GM23338 (cell line): ENCODE results near the gene CDC14A. TPM values are rescaled to one million over a fixed set of nuclear protein-coding genes. Genes with fewer than 3 reads are reported as not detected.

Experiments used
- ATAC-seq: fragments of 200-7000 bp; cut with Tn5 transposase; 3 replicates; pipeline ENCODE4 v1.9.1; 2020
- DNase-seq: peaks from one replicate; pipeline ENCODE4 v3.0.0-alpha.2; 2015; ENCODE audit warnings: low spot score
- H2AFZ ChIP-seq: fragments of 200-600 bp; sonication (generic); 2 replicates; pipeline ENCODE4 v1.8.0; 2016; ENCODE audit warnings: antibody characterized with exemption, mild to moderate bottlenecking, moderate library complexity
- H3F3A ChIP-seq: fragments of 200-600 bp; sonication (generic); replicated peaks from 2 replicates; pipeline ENCODE4 v1.8.0; 2017; ENCODE audit warnings: antibody characterized with exemption, mixed run types, low read depth
- H3K27ac ChIP-seq: fragments of 200-600 bp; sonication (generic); 2 replicates; pipeline ENCODE4 v1.6.1; 2016; ENCODE audit warnings: low read depth
- H3K27me3 ChIP-seq: fragments of 200-600 bp; sonication (generic); 2 replicates; pipeline ENCODE4 v1.8.0; 2016; ENCODE audit warnings: mild to moderate bottlenecking, mixed run types, moderate library complexity; ENCODE audit not compliant: insufficient read depth
- H3K36me3 ChIP-seq: fragments of 200-600 bp; sonication (generic); 2 replicates; pipeline ENCODE4 v1.8.0; 2016; ENCODE audit warnings: mild to moderate bottlenecking; ENCODE audit not compliant: insufficient read depth
- H3K4me1 ChIP-seq: fragments of 200-600 bp; sonication (generic); 2 replicates; pipeline ENCODE4 v1.8.0; 2016; ENCODE audit warnings: mild to moderate bottlenecking, moderate library complexity; ENCODE audit not compliant: insufficient read depth
- H3K4me2 ChIP-seq: fragments of 200-600 bp; sonication (generic); 2 replicates; pipeline ENCODE4 v1.7.1; 2017; ENCODE audit warnings: mixed run types
- H3K4me3 ChIP-seq: fragments of 200-600 bp; sonication (generic); 2 replicates; pipeline ENCODE4 v1.6.1; 2016; ENCODE audit warnings: mixed run types
- H3K79me2 ChIP-seq: fragments of 200-600 bp; sonication (generic); replicated peaks from 2 replicates; pipeline ENCODE4 v1.8.0; 2017; ENCODE audit warnings: mild to moderate bottlenecking; ENCODE audit not compliant: insufficient read depth
- H3K9me2 ChIP-seq: fragments of 200-600 bp; sonication (generic); 2 replicates; pipeline ENCODE4 v1.8.0; 2017; ENCODE audit not compliant: insufficient read depth
- H4K20me1 ChIP-seq: fragments of 200-600 bp; sonication (generic); replicated peaks from 2 replicates; pipeline ENCODE4 v1.8.0; 2017; ENCODE audit warnings: mild to moderate bottlenecking; ENCODE audit not compliant: insufficient read depth
- H3K27ac Mint-ChIP-seq: 2 replicates; pipeline ENCODE4 v1.8.0; 2020; ENCODE audit warnings: inconsistent platforms, mild to moderate bottlenecking, moderate library complexity, mixed read lengths
- H3K27me3 Mint-ChIP-seq: 3 replicates; pipeline ENCODE4 v1.8.0; 2022; ENCODE audit warnings: low read depth, mild to moderate bottlenecking, moderate library complexity, mixed read lengths, inconsistent platforms; ENCODE audit not compliant: insufficient read depth, poor library complexity
- H3K36me3 Mint-ChIP-seq: 3 replicates; pipeline ENCODE4 v1.8.0; 2021; ENCODE audit warnings: low read depth, mild to moderate bottlenecking, inconsistent platforms, moderate library complexity, mixed read lengths
- H3K4me1 Mint-ChIP-seq: 3 replicates; pipeline ENCODE4 v1.8.0; 2020; ENCODE audit warnings: mild to moderate bottlenecking, inconsistent platforms, mixed read lengths
- H3K4me3 Mint-ChIP-seq: 3 replicates; pipeline ENCODE4 v1.8.0; 2021; ENCODE audit warnings: moderate library complexity, mild to moderate bottlenecking, inconsistent platforms, mixed read lengths
- H3K9me3 Mint-ChIP-seq: 3 replicates; pipeline ENCODE4 v1.8.0; 2020; ENCODE audit warnings: moderate library complexity, mild to moderate bottlenecking, inconsistent platforms, mixed read lengths
- CREB1 ChIP-seq: fragments of 250-450 bp; sonication (Bioruptor Pico); IDR thresholded peaks from 2 replicates; pipeline ENCODE4 v1.5.0; 2020; ENCODE audit warnings: low read depth, mild to moderate bottlenecking, moderate library complexity
- EZH2 ChIP-seq: fragments of 200-600 bp; sonication (generic); IDR thresholded peaks from one replicate; pipeline ENCODE4 v1.8.0; 2017; ENCODE audit warnings: antibody characterized with exemption, mild to moderate bottlenecking, low read depth; ENCODE audit not compliant: unreplicated experiment
- JUNB ChIP-seq: IDR thresholded peaks from one replicate; pipeline ENCODE4 v1.6.1; 2016; ENCODE audit warnings: antibody characterized with exemption; ENCODE audit not compliant: unreplicated experiment
- NANOG ChIP-seq: IDR thresholded peaks from 2 replicates; pipeline ENCODE4 v1.6.1; 2016; ENCODE audit warnings: antibody characterized with exemption, borderline replicate concordance
- POLR2AphosphoS5 ChIP-seq: IDR thresholded peaks from 2 replicates; pipeline ENCODE4 v1.6.1; 2016; ENCODE audit warnings: antibody characterized with exemption, low read depth
- polyA plus RNA-seq: library from polyadenylated mRNA; unstranded; fragments of >200 nt; fragmentation: Nextera tagmentation; extraction: Ambion mirVana; gene quantifications from 2 replicates; pipeline ENCODE4 v1.2.1, GENCODE V29; 2016
- total RNA-seq: library from RNA; depleted of rRNA; stranded (reverse); fragments of >200 nt; shearing (Covaris generic); gene quantifications from 2 replicates; pipeline ENCODE4 v1.2.3, GENCODE V29; 2014
- TF ChIP-seq, protein P1 (sequence below): fragments of 250-450 bp; sonication (Bioruptor Pico); IDR thresholded peaks from 2 replicates; pipeline ENCODE4 v1.5.0; 2020; ENCODE audit warnings: mild to moderate bottlenecking, moderate library complexity
- TF ChIP-seq, protein P2 (sequence below): IDR thresholded peaks from 2 replicates; pipeline ENCODE4 v1.6.1; 2016; ENCODE audit warnings: antibody characterized with exemption
- TF ChIP-seq, protein P3 (sequence below), 2 experiments: fragments of 200-600 bp in 1 of 2; sonication (generic) in 1 of 2; conservative IDR thresholded peaks; 2 replicates each; pipeline versions ENCODE4 v1.5.1 to v1.6.1; 2016 to 2017; ENCODE audit warnings: antibody characterized with exemption in 2 of 2, low read depth in 2 of 2, mild to moderate bottlenecking in 2 of 2, moderate library complexity in 1 of 2

Gene CDC14A
- total and polyA plus RNA-seq, 2 experiments from 2014 or later, result 11.1 to 20.8 TPM

DNA sequence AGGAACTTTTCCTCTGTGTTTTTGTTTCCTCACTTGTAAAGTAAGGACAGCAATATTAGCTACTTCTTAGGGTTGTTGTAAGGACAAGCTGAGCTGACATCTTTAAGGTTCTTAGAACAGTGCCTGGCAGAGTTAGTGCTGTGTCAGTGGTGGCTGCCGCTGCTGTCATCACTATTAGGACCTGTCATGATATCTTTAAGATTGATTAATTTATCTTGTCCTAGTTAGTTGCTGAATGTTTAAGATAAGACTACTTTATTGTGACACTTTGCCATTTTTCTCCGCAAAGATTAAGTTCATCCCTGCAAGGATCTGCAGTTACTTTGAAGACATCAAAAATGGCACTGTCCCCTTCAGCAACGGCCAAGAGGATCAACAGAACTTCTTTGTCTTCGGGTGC lies 145.5 kb downstream of the CDC14A start (continued):
- TF ChIP-seq, protein P1, sequence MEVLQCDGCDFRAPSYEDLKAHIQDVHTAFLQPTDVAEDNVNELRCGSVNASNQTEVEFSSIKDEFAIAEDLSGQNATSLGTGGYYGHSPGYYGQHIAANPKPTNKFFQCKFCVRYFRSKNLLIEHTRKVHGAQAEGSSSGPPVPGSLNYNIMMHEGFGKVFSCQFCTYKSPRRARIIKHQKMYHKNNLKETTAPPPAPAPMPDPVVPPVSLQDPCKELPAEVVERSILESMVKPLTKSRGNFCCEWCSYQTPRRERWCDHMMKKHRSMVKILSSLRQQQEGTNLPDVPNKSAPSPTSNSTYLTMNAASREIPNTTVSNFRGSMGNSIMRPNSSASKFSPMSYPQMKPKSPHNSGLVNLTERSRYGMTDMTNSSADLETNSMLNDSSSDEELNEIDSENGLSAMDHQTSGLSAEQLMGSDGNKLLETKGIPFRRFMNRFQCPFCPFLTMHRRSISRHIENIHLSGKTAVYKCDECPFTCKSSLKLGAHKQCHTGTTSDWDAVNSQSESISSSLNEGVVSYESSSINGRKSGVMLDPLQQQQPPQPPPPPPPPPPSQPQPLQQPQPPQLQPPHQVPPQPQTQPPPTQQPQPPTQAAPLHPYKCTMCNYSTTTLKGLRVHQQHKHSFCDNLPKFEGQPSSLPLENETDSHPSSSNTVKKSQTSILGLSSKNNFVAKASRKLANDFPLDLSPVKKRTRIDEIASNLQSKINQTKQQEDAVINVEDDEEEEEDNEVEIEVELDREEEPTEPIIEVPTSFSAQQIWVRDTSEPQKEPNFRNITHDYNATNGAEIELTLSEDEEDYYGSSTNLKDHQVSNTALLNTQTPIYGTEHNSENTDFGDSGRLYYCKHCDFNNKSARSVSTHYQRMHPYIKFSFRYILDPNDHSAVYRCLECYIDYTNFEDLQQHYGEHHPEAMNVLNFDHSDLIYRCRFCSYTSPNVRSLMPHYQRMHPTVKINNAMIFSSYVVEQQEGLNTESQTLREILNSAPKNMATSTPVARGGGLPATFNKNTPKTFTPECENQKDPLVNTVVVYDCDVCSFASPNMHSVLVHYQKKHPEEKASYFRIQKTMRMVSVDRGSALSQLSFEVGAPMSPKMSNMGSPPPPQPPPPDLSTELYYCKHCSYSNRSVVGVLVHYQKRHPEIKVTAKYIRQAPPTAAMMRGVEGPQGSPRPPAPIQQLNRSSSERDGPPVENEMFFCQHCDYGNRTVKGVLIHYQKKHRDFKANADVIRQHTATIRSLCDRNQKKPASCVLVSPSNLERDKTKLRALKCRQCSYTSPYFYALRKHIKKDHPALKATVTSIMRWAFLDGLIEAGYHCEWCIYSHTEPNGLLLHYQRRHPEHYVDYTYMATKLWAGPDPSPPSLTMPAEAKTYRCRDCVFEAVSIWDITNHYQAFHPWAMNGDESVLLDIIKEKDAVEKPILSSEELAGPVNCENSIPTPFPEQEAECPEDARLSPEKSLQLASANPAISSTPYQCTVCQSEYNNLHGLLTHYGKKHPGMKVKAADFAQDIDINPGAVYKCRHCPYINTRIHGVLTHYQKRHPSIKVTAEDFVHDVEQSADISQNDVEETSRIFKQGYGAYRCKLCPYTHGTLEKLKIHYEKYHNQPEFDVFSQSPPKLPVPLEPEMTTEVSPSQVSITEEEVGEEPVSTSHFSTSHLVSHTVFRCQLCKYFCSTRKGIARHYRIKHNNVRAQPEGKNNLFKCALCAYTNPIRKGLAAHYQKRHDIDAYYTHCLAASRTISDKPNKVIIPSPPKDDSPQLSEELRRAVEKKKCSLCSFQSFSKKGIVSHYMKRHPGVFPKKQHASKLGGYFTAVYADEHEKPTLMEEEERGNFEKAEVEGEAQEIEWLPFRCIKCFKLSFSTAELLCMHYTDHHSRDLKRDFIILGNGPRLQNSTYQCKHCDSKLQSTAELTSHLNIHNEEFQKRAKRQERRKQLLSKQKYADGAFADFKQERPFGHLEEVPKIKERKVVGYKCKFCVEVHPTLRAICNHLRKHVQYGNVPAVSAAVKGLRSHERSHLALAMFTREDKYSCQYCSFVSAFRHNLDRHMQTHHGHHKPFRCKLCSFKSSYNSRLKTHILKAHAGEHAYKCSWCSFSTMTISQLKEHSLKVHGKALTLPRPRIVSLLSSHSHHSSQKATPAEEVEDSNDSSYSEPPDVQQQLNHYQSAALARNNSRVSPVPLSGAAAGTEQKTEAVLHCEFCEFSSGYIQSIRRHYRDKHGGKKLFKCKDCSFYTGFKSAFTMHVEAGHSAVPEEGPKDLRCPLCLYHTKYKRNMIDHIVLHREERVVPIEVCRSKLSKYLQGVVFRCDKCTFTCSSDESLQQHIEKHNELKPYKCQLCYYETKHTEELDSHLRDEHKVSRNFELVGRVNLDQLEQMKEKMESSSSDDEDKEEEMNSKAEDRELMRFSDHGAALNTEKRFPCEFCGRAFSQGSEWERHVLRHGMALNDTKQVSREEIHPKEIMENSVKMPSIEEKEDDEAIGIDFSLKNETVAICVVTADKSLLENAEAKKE, result no peak
- no peak for TF ChIP-seq POLR2AphosphoS5
- TF ChIP-seq JUNB, result no peak
- no peak for TF ChIP-seq EZH2
- TF ChIP-seq, protein P2, sequence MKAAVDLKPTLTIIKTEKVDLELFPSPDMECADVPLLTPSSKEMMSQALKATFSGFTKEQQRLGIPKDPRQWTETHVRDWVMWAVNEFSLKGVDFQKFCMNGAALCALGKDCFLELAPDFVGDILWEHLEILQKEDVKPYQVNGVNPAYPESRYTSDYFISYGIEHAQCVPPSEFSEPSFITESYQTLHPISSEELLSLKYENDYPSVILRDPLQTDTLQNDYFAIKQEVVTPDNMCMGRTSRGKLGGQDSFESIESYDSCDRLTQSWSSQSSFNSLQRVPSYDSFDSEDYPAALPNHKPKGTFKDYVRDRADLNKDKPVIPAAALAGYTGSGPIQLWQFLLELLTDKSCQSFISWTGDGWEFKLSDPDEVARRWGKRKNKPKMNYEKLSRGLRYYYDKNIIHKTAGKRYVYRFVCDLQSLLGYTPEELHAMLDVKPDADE, result no peak

DNA sequence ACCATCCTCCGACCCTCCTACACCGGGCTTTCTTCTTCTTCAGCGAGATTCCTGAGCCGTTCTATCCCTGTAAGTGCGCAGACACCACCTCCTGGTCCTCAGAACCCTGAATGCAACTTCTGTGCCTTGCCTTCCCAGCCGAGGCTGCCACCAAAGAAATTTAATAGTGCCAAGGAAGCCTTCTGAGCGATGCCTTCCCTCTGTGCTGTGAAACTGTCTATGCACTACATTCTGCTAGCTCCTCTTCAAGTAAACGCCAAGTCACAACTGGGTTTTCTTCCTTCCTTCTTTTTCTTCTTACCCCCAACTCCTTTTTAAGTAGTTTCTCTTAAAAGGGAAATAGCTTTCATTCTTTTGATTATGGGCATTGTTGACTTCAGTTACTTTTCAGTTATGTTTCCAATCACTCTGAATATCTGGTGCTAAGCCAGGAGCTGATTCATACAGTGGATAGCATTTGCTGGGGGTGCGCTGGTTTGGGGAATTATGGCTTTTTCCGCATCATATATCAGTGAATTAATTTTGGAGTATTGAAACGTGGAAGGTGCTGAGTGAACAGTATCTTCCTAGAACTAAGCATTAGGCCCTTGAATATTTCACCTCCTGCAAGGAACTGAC lies 147.0 kb downstream of the CDC14A start:
- H3K27me3 Mint-ChIP-seq, result peaks cover 3% of the 10 kb centered on the region
- H3K36me3 ChIP-seq, result peaks cover 14% of the 10 kb centered on the region; the same call in 1 of the 2 replicates
- no peak overlapping the region for H3K4me2 ChIP-seq
- peak overlapping the region; percentile 32 for H3K27ac Mint-ChIP-seq
- ATAC-seq, result no peak
- peaks cover 17% of the 10 kb centered on the region for H3K36me3 Mint-ChIP-seq
- no peaks in the 10 kb centered on the region for H3K27me3 ChIP-seq
- no peaks in the 10 kb centered on the region; the same call in 1 of the 2 replicates for H4K20me1 ChIP-seq
- no peaks in the 10 kb centered on the region for H3K9me3 Mint-ChIP-seq
- no peak overlapping the region for H3K4me3 Mint-ChIP-seq
- H3K9me2 ChIP-seq, result no peaks in the 10 kb centered on the region
- H3K4me3 ChIP-seq, result no peak overlapping the region
- no peaks in the 10 kb centered on the region for H3F3A ChIP-seq
- H3K27ac ChIP-seq, result no peak overlapping the region
- H3K4me1 Mint-ChIP-seq, result peaks cover 4% of the 10 kb centered on the region; the same call in 2 of the 3 replicates
- no peaks in the 10 kb centered on the region for H3K4me1 ChIP-seq
- no peaks in the 10 kb centered on the region for H3K79me2 ChIP-seq
- no peak overlapping the region for H2AFZ ChIP-seq
- no peak for DNase-seq
- TF ChIP-seq NANOG (no peak), EZH2 (no peak), JUNB (no peak), CREB1 (CRISPR knock-in tag) (no peak)
- TF ChIP-seq, protein P3, sequence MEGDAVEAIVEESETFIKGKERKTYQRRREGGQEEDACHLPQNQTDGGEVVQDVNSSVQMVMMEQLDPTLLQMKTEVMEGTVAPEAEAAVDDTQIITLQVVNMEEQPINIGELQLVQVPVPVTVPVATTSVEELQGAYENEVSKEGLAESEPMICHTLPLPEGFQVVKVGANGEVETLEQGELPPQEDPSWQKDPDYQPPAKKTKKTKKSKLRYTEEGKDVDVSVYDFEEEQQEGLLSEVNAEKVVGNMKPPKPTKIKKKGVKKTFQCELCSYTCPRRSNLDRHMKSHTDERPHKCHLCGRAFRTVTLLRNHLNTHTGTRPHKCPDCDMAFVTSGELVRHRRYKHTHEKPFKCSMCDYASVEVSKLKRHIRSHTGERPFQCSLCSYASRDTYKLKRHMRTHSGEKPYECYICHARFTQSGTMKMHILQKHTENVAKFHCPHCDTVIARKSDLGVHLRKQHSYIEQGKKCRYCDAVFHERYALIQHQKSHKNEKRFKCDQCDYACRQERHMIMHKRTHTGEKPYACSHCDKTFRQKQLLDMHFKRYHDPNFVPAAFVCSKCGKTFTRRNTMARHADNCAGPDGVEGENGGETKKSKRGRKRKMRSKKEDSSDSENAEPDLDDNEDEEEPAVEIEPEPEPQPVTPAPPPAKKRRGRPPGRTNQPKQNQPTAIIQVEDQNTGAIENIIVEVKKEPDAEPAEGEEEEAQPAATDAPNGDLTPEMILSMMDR (conservative IDR thresholded peaks at IDR 0.05; ENCODE audit: low read depth in 2 of 2), result no peak
